H9 (cell line): ENCODE data around the gene ARID2. TPM values are rescaled to one million over a fixed set of nuclear protein-coding genes. Genes with fewer than 3 reads are reported as not detected.

Source experiments
- DNase-seq: peaks from one replicate; pipeline ENCODE4 v3.0.0-alpha.2; 2017
- H2AFZ ChIP-seq: one replicate; pipeline ENCODE4 v1.6.1; 2013; ENCODE audit warnings: mild to moderate bottlenecking, low read length, control low read depth, moderate library complexity
- H2AK5ac ChIP-seq: 2 replicates; pipeline ENCODE4 v1.6.1; 2013; ENCODE audit warnings: low read length, control low read depth, mixed read lengths; ENCODE audit not compliant: insufficient read length
- H2BK120ac ChIP-seq: one replicate; pipeline ENCODE4 v1.6.1; 2013; ENCODE audit warnings: low read depth, mild to moderate bottlenecking, low read length, control low read depth, inconsistent platforms; ENCODE audit not compliant: poor library complexity, severe bottlenecking
- H2BK12ac ChIP-seq: 2 replicates; pipeline ENCODE4 v1.6.1; 2013; ENCODE audit warnings: low read length, control low read depth, mixed read lengths, low read depth; ENCODE audit not compliant: insufficient read length
- H2BK15ac ChIP-seq: 2 replicates; pipeline ENCODE4 v1.6.1; 2013; ENCODE audit warnings: low read depth, low read length, control low read depth
- H2BK20ac ChIP-seq: one replicate; pipeline ENCODE4 v1.6.1; 2013; ENCODE audit warnings: low read depth, mild to moderate bottlenecking, low read length, control low read depth, inconsistent platforms; ENCODE audit not compliant: poor library complexity, severe bottlenecking
- H2BK5ac ChIP-seq: 2 replicates; pipeline ENCODE4 v1.6.1; 2013; ENCODE audit warnings: low read length, control low read depth, mixed read lengths; ENCODE audit not compliant: insufficient read length
- H3K14ac ChIP-seq: 2 replicates; pipeline ENCODE4 v1.6.1; 2013; ENCODE audit warnings: low read length, control low read depth; ENCODE audit not compliant: insufficient read depth
- H3K18ac ChIP-seq: 2 replicates; pipeline ENCODE4 v1.6.1; 2013; ENCODE audit warnings: low read depth, mild to moderate bottlenecking, mixed read lengths, low read length, control low read depth; ENCODE audit not compliant: insufficient read length
- H3K23ac ChIP-seq: 2 replicates; pipeline ENCODE4 v1.6.1; 2013; ENCODE audit warnings: low read length, control low read depth, mixed read lengths, low read depth; ENCODE audit not compliant: insufficient read length
- H3K23me2 ChIP-seq: 2 replicates; pipeline ENCODE4 v1.6.1; 2013; ENCODE audit warnings: low read depth, mild to moderate bottlenecking, mixed read lengths, low read length, control low read depth; ENCODE audit not compliant: insufficient read length, poor library complexity, severe bottlenecking
- H3K27ac ChIP-seq: 2 replicates; pipeline ENCODE4 v1.5.1; 2013; ENCODE audit warnings: low read length, control low read depth, mixed read lengths, low read depth; ENCODE audit not compliant: insufficient read length
- H3K27me3 ChIP-seq: 2 replicates; pipeline ENCODE4 v1.6.1; 2013; ENCODE audit warnings: low read length, control low read depth, inconsistent platforms; ENCODE audit not compliant: insufficient read depth
- H3K4ac ChIP-seq: 2 replicates; pipeline ENCODE4 v1.6.1; 2013; ENCODE audit warnings: low read depth, mild to moderate bottlenecking, control low read depth, inconsistent platforms, low read length, moderate library complexity
- H3K4me1 ChIP-seq: 2 replicates; pipeline ENCODE4 v1.6.1; 2013; ENCODE audit warnings: low read length, control low read depth, inconsistent platforms; ENCODE audit not compliant: insufficient read depth
- H3K4me2 ChIP-seq: 2 replicates; pipeline ENCODE4 v1.6.1; 2013; ENCODE audit warnings: low read length, control low read depth, mixed read lengths; ENCODE audit not compliant: insufficient read length, insufficient read depth
- H3K56ac ChIP-seq: 2 replicates; pipeline ENCODE4 v1.6.1; 2013; ENCODE audit warnings: low read depth, mild to moderate bottlenecking, mixed read lengths, low read length, control low read depth; ENCODE audit not compliant: insufficient read length
- H3K79me1 ChIP-seq: 2 replicates; pipeline ENCODE4 v1.6.1; 2013; ENCODE audit warnings: low read depth, mild to moderate bottlenecking, moderate library complexity, low read length, control low read depth, inconsistent platforms; ENCODE audit not compliant: insufficient read depth, poor library complexity, severe bottlenecking
- H3K79me2 ChIP-seq: 2 replicates; pipeline ENCODE4 v1.6.1; 2013; ENCODE audit warnings: low read length, control low read depth, inconsistent platforms; ENCODE audit not compliant: insufficient read depth
- H3K9ac ChIP-seq: 2 replicates; pipeline ENCODE4 v1.6.1; 2013; ENCODE audit warnings: low read length, control low read depth, mixed read lengths; ENCODE audit not compliant: insufficient read length; ENCODE audit errors: extremely low read depth
- H3K9me3 ChIP-seq: one replicate; pipeline ENCODE4 v1.6.1; 2013; ENCODE audit warnings: low read depth, low read length, inconsistent platforms; ENCODE audit not compliant: control insufficient read depth
- H3T11ph ChIP-seq: one replicate; pipeline ENCODE4 v1.6.1; 2013; ENCODE audit warnings: mild to moderate bottlenecking, low read length, control low read depth, inconsistent platforms
- H4K20me1 ChIP-seq: one replicate; pipeline ENCODE4 v1.6.1; 2013; ENCODE audit not compliant: control insufficient read depth, insufficient read length, insufficient read depth
- H4K5ac ChIP-seq: 2 replicates; pipeline ENCODE4 v1.6.1; 2013; ENCODE audit warnings: low read depth, mild to moderate bottlenecking, mixed read lengths, low read length, control low read depth; ENCODE audit not compliant: insufficient read length
- H4K8ac ChIP-seq: replicated peaks from 2 replicates; pipeline ENCODE4 v1.6.1; 2013; ENCODE audit warnings: low read length, control low read depth, mixed read lengths, low read depth; ENCODE audit not compliant: insufficient read length
- H4K91ac ChIP-seq: 2 replicates; pipeline ENCODE4 v1.6.1; 2013; ENCODE audit warnings: low read depth, mild to moderate bottlenecking, moderate library complexity, mixed read lengths, low read length, control low read depth; ENCODE audit not compliant: insufficient read length
- H3K27ac Mint-ChIP-seq, 3 experiments: 2 replicates in 2 of 3; 3 replicates in 1 of 3; pipeline ENCODE4 v1.8.0; 2020 to 2021; ENCODE audit warnings: mixed read lengths in 3 of 3, mild to moderate bottlenecking in 1 of 3, moderate library complexity in 1 of 3
- H3K27me3 Mint-ChIP-seq: 2 replicates; pipeline ENCODE4 v1.8.0; 2021; ENCODE audit warnings: low read depth, mild to moderate bottlenecking, moderate library complexity, mixed read lengths
- H3K36me3 Mint-ChIP-seq, 3 experiments: 2 replicates in 2 of 3; 3 replicates in 1 of 3; pipeline ENCODE4 v1.8.0; 2020 to 2021; ENCODE audit warnings: low read depth in 3 of 3, mixed read lengths in 3 of 3; ENCODE audit not compliant: insufficient read depth in 1 of 3
- H3K4me1 Mint-ChIP-seq, 2 experiments: 2 replicates each; pipeline ENCODE4 v1.8.0; 2020; ENCODE audit warnings: mixed read lengths in 2 of 2
- H3K4me3 Mint-ChIP-seq, 2 experiments: 2 replicates in 1 of 2; 3 replicates in 1 of 2; pipeline ENCODE4 v1.8.0; 2020 to 2021; ENCODE audit warnings: mild to moderate bottlenecking in 2 of 2, mixed read lengths in 2 of 2, moderate library complexity in 1 of 2
- H3K9me3 Mint-ChIP-seq, 2 experiments: 2 replicates in 1 of 2; 3 replicates in 1 of 2; pipeline ENCODE4 v1.8.0; 2020; ENCODE audit warnings: mild to moderate bottlenecking in 2 of 2, mixed read lengths in 2 of 2, moderate library complexity in 1 of 2
- WGBS: extraction: QIAGEN DNeasy Blood & Tissue Kit; methylation state at CpG from one replicate; pipeline ENCODE4 v1.1.7; 2013; ENCODE audit warnings: missing lambda C conversion rate, low lambda C conversion rate, mixed read lengths; ENCODE audit not compliant: insufficient read length; ENCODE audit errors: extremely low coverage; 5-methylcytosine and 5-hydroxymethylcytosine counted together
- total RNA-seq: library from RNA; stranded (reverse); gene quantifications from 2 replicates; pipeline ENCODE4 v1.2.1, GENCODE V29; 2021
- TF ChIP-seq, protein P1 (sequence below): fragments of 200-600 bp; sonication (generic); conservative IDR thresholded peaks from 3 replicates; pipeline ENCODE4 v1.8.0; 2021; ENCODE audit warnings: antibody characterized with exemption, mild to moderate bottlenecking

The ARID2 gene
- total RNA-seq, 1 experiment from 2014 or later: 63.8 TPM

DNA sequence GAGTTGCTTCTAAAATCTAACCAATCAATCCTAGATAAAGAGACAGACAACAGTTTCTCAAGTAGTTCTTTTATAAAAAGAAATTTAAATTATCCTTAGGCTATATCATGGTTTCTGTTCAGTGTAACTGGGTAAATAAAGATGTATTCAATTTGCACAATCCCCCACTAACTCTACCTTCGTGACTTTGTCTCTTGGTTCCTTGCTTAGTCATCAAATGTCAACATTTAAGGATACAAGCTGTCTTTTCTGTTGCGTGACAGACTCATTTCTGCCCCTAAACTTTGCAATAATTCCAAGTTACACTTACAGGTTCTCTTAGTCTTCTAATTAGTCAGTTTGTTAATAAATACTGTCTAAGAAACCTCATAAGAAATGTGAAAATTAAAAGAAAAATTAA is 210.3 kb downstream of the ARID2 start:
- no peak overlapping the region for H2BK5ac ChIP-seq
- H3K56ac ChIP-seq: no peak overlapping the region
- no peak overlapping the region for H2BK15ac ChIP-seq
- H3T11ph ChIP-seq: no peak overlapping the region
- peaks cover 8 to 22% (median 17%) of the 10 kb centered on the region in 3 experiments; a peak in 6 of 7 replicates for H3K36me3 Mint-ChIP-seq
- no peak overlapping the region for H3K27ac Mint-ChIP-seq
- no peak overlapping the region for H3K14ac ChIP-seq
- H4K91ac ChIP-seq: no peak overlapping the region
- no peaks in the 10 kb centered on the region for H3K4me1 Mint-ChIP-seq
- no peak overlapping the region for H2BK12ac ChIP-seq
- no peaks in the 10 kb centered on the region for H3K27me3 ChIP-seq
- no peak overlapping the region for H2AFZ ChIP-seq
- H3K9me3 ChIP-seq: no peaks in the 10 kb centered on the region
- H3K27ac ChIP-seq: no peak overlapping the region
- H4K20me1 ChIP-seq: no peaks in the 10 kb centered on the region
- no peaks in the 10 kb centered on the region for H3K79me2 ChIP-seq
- H3K4ac ChIP-seq: no peak overlapping the region
- H3K23ac ChIP-seq: no peak overlapping the region
- no peak overlapping the region for H3K9ac ChIP-seq
- no peaks in the 10 kb centered on the region for H3K27me3 Mint-ChIP-seq
- WGBS: no CpG with 5 or more reads among the region's 2 CpGs
- H4K5ac ChIP-seq: no peak overlapping the region
- TF ChIP-seq, protein P1, sequence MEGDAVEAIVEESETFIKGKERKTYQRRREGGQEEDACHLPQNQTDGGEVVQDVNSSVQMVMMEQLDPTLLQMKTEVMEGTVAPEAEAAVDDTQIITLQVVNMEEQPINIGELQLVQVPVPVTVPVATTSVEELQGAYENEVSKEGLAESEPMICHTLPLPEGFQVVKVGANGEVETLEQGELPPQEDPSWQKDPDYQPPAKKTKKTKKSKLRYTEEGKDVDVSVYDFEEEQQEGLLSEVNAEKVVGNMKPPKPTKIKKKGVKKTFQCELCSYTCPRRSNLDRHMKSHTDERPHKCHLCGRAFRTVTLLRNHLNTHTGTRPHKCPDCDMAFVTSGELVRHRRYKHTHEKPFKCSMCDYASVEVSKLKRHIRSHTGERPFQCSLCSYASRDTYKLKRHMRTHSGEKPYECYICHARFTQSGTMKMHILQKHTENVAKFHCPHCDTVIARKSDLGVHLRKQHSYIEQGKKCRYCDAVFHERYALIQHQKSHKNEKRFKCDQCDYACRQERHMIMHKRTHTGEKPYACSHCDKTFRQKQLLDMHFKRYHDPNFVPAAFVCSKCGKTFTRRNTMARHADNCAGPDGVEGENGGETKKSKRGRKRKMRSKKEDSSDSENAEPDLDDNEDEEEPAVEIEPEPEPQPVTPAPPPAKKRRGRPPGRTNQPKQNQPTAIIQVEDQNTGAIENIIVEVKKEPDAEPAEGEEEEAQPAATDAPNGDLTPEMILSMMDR: no peak
- no peak overlapping the region for H2AK5ac ChIP-seq
- H3K18ac ChIP-seq: no peak overlapping the region
- H3K9me3 Mint-ChIP-seq: no peaks in the 10 kb centered on the region
- no peaks in the 10 kb centered on the region for H3K79me1 ChIP-seq
- no peak overlapping the region for H3K4me2 ChIP-seq
- no peak overlapping the region for H4K8ac ChIP-seq
- no peak overlapping the region for H2BK120ac ChIP-seq
- no peak overlapping the region for H3K4me3 Mint-ChIP-seq
- no peak overlapping the region for H2BK20ac ChIP-seq
- no peak for DNase-seq
- no peaks in the 10 kb centered on the region for H3K23me2 ChIP-seq
- H3K4me1 ChIP-seq: no peaks in the 10 kb centered on the region
